MCF 10A (cell line): ENCODE measurements around the gene SFXN3. TPM values are rescaled to one million over a fixed set of nuclear protein-coding genes. Genes with fewer than 3 reads are reported as not detected.

Experiments
- BruUV-seq: library from RNA; stranded (reverse); fragments of 400-500 nt; replicated peaks from 2 replicates; lab custom pipeline; 2021; lab: Mats Ljungman, UMichigan
- CTCF ChIA-PET: fragments of 300-600 bp; sonication (Branson Sonifier 250); formaldehyde crosslinking; extraction: SDS; loops from one replicate; lab custom pipeline; 2021; ENCODE audit warnings: antibody characterized with exemption, inconsistent platforms; lab: Yijun Ruan, JAX
- POLR2A ChIA-PET: fragments of 300-600, 350-650 bp; sonication (Branson Sonifier 250); formaldehyde crosslinking; extraction: SDS; loops from one replicate; lab custom pipeline; 2020; ENCODE audit warnings: antibody characterized with exemption, inconsistent platforms; lab: Yijun Ruan, JAX
- DNase-seq: peaks from one replicate; pipeline ENCODE4 v3.0.0-alpha.2; 2018; ENCODE audit not compliant: unreplicated experiment
- H3K27ac Mint-ChIP-seq: one replicate; pipeline ENCODE4 v1.8.0; 2022; ENCODE audit warnings: mild to moderate bottlenecking, low read depth, mixed read lengths; ENCODE audit not compliant: unreplicated experiment
- H3K27me3 Mint-ChIP-seq: one replicate; pipeline ENCODE4 v1.8.0; 2022; ENCODE audit warnings: mixed read lengths; ENCODE audit not compliant: insufficient read depth, unreplicated experiment
- H3K36me3 Mint-ChIP-seq: one replicate; pipeline ENCODE4 v1.8.0; 2022; ENCODE audit warnings: mild to moderate bottlenecking, moderate library complexity, mixed read lengths; ENCODE audit not compliant: insufficient read depth, unreplicated experiment
- H3K4me1 Mint-ChIP-seq: one replicate; pipeline ENCODE4 v1.8.0; 2022; ENCODE audit warnings: mixed read lengths; ENCODE audit not compliant: insufficient read depth, unreplicated experiment
- H3K4me3 Mint-ChIP-seq: one replicate; pipeline ENCODE4 v1.8.0; 2022; ENCODE audit warnings: mild to moderate bottlenecking, moderate library complexity, mixed read lengths; ENCODE audit not compliant: unreplicated experiment
- H3K9me3 Mint-ChIP-seq: one replicate; pipeline ENCODE4 v1.8.0; 2022; ENCODE audit warnings: mixed read lengths; ENCODE audit not compliant: unreplicated experiment
- CTCF ChIP-seq: fragments of 200-600 bp; IDR thresholded peaks from one replicate; pipeline ENCODE4 v1.8.0; 2022; ENCODE audit warnings: antibody characterized with exemption, mild to moderate bottlenecking; ENCODE audit not compliant: unreplicated experiment
- intact Hi-C: fragments of 100-400 bp; cut with micrococcal nuclease; formaldehyde crosslinking; loops from 2 replicates; pipeline ENCODE4 v1.14.1; 2022
- total RNA-seq: library from RNA; stranded (reverse); gene quantifications from 2 replicates; pipeline ENCODE4 v1.2.3, GENCODE V29; 2022

Gene SFXN3
- total RNA-seq, 1 experiment from 2014 or later = 39.4 TPM

- H3K27ac Mint-ChIP-seq = no peak overlapping the region
- no peak for TF ChIP-seq CTCF
- peaks cover 19% of the 10 kb centered on the region for H3K36me3 Mint-ChIP-seq
- POLR2A ChIA-PET = interaction anchor here (1.0 to 7.5 kb wide), 2 partner anchors 17 to 28 kb away, joined by 3 to 74 read pairs; partner anchors contain the start of genes PDZD7 and SFXN3
- no TSS peak for BruUV-seq
- peaks cover 19% of the 10 kb centered on the region for H3K4me1 Mint-ChIP-seq
- DNase-seq = no peak
- CTCF ChIA-PET = interaction anchor here (1.1 to 5.9 kb wide), 3 partner anchors 9 to 39 kb away, joined by 3 to 60 read pairs (median 11); no protein-coding TSS in a partner anchor
- H3K9me3 Mint-ChIP-seq = no peaks in the 10 kb centered on the region
- intact Hi-C loops = no loop called here
- no peak overlapping the region for H3K4me3 Mint-ChIP-seq
- H3K27me3 Mint-ChIP-seq = no peaks in the 10 kb centered on the region
These were observed 28.6 kb upstream of the SFXN3 start for GRCh38 chr10:101002456-101002855.

GRCh38 chr10:101003639-101004206 lies 27.3 kb upstream of the SFXN3 start:
- BruUV-seq = no TSS peak
- peaks cover 19% of the 10 kb centered on the region for H3K36me3 Mint-ChIP-seq
- H3K4me1 Mint-ChIP-seq = peaks cover 10% of the 10 kb centered on the region
- ChIA-PET POLR2A (interaction anchor here (1.0 to 7.5 kb wide), 2 partner anchors 15 to 27 kb away, joined by 3 to 74 read pairs; partner anchors contain the start of genes PDZD7 and SFXN3), CTCF (interaction anchor here (0.6 to 5.9 kb wide), 7 partner anchors 8 to 91 kb away, joined by 3 to 60 read pairs (median 5); no protein-coding TSS in a partner anchor)
- no peaks in the 10 kb centered on the region for H3K9me3 Mint-ChIP-seq
- TF ChIP-seq CTCF = no peak
- intact Hi-C loops = no loop called here
- H3K27ac Mint-ChIP-seq = no peak overlapping the region
- no peak overlapping the region for H3K4me3 Mint-ChIP-seq
- DNase-seq = no peak
- H3K27me3 Mint-ChIP-seq = no peaks in the 10 kb centered on the region

GRCh38 chr10:101005361-101005760 lies 25.7 kb upstream of the SFXN3 start:
- no peak overlapping the region for H3K4me3 Mint-ChIP-seq
- ChIA-PET POLR2A (no interaction called here), CTCF (interaction anchor here (1.1 to 5.9 kb wide), 4 partner anchors 11 to 61 kb away, joined by 4 to 60 read pairs (median 5); no protein-coding TSS in a partner anchor)
- H3K4me1 Mint-ChIP-seq = peaks cover 8% of the 10 kb centered on the region
- no peak overlapping the region for H3K27ac Mint-ChIP-seq
- no peaks in the 10 kb centered on the region for H3K9me3 Mint-ChIP-seq
- no peak for TF ChIP-seq CTCF
- no peak for DNase-seq
- H3K27me3 Mint-ChIP-seq = no peaks in the 10 kb centered on the region
- no TSS peak for BruUV-seq
- intact Hi-C loops = no loop called here
- peaks cover 19% of the 10 kb centered on the region for H3K36me3 Mint-ChIP-seq

- Mint-ChIP-seq H3K36me3 (peaks cover 19% of the 10 kb centered on the region), H3K27ac (no peak overlapping the region), H3K4me3 (no peak overlapping the region), H3K4me1 (peaks cover 5% of the 10 kb centered on the region), H3K9me3 (no peaks in the 10 kb centered on the region), H3K27me3 (no peaks in the 10 kb centered on the region)
- intact Hi-C loops = no loop called here
- no peak for DNase-seq
- CTCF ChIA-PET = interaction anchor here (0.6 to 5.9 kb wide), 5 partner anchors 8 to 497 kb away, joined by 3 to 60 read pairs (median 4); no protein-coding TSS in a partner anchor
- no peak for TF ChIP-seq CTCF
- no TSS peak for BruUV-seq
- POLR2A ChIA-PET = interaction anchor here (1.1 to 1.2 kb wide), 2 partner anchors 8 to 20 kb away, joined by 3 read pairs; no protein-coding TSS in a partner anchor
These were observed 25.0 kb upstream of the SFXN3 start for GRCh38 chr10:101005869-101006567.
